ENCODE measurements around the gene HASPIN. TPM values are rescaled to one million over a fixed set of nuclear protein-coding genes. Genes with fewer than 3 reads are reported as not detected.
A peak's percentile ranks its signal among the peaks of the same experiment; 100 is the strongest.

Gene HASPIN
- total RNA-seq, 1 experiment from 2014 or later: 30.0 TPM

DNA sequence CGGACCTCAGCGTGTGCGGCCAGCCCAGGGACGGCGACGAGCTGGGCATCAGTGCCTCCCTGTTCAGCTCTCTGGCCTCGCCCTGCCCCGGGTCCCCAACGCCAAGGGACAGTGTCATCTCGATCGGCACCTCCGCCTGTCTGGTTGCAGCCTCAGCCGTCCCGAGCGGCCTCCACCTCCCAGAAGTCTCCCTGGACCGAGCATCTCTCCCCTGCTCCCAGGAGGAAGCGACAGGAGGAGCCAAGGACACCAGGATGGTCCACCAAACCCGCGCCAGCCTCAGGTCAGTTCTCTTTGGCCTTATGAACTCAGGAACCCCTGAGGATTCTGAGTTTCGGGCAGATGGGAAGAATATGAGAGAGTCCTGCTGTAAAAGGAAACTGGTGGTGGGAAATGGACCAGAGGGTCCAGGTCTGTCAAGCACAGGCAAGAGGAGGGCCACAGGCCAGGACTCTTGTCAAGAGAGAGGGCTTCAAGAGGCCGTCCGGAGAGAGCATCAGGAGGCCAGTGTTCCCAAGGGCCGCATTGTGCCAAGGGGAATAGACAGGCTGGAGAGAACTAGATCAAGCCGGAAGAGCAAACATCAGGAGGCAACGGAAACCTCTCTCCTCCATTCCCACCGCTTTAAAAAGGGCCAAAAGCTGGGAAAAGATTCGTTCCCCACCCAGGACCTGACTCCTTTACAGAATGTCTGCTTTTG, 825 bp downstream of the HASPIN start:
- peaks cover 29% of the 10 kb centered on the region for H3K4me1 Mint-ChIP-seq
- peak overlapping the region; percentile 96 for H3K4me3 Mint-ChIP-seq
- TF ChIP-seq GRHL2 (CRISPR knock-in tag; IDR thresholded peaks at IDR 0.05; ENCODE audit: insufficient replicate concordance, severe bottlenecking): no peak
- TF ChIP-seq ZNF416 (CRISPR knock-in tag; IDR thresholded peaks at IDR 0.05): no peak
- no peak for TF ChIP-seq JAZF1 (CRISPR knock-in tag; IDR thresholded peaks at IDR 0.05)
- TF ChIP-seq SP1 (CRISPR knock-in tag; conservative IDR thresholded peaks at IDR 0.05): no peak
- no peak for TF ChIP-seq ERG (CRISPR knock-in tag; IDR thresholded peaks at IDR 0.05)
- TF ChIP-seq, protein P1, sequence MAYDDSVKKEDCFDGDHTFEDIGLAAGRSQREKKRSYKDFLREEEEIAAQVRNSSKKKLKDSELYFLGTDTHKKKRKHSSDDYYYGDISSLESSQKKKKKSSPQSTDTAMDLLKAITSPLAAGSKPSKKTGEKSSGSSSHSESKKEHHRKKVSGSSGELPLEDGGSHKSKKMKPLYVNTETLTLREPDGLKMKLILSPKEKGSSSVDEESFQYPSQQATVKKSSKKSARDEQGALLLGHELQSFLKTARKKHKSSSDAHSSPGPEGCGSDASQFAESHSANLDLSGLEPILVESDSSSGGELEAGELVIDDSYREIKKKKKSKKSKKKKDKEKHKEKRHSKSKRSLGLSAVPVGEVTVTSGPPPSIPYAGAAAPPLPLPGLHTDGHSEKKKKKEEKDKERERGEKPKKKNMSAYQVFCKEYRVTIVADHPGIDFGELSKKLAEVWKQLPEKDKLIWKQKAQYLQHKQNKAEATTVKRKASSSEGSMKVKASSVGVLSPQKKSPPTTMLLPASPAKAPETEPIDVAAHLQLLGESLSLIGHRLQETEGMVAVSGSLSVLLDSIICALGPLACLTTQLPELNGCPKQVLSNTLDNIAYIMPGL (CRISPR knock-in tag; IDR thresholded peaks at IDR 0.05): no peak
- TF ChIP-seq ZNF425 (CRISPR knock-in tag; conservative IDR thresholded peaks at IDR 0.05): no peak
- no peak for TF ChIP-seq CBFB (CRISPR knock-in tag; IDR thresholded peaks at IDR 0.05; ENCODE audit: low read depth)
- TF ChIP-seq, protein P2, sequence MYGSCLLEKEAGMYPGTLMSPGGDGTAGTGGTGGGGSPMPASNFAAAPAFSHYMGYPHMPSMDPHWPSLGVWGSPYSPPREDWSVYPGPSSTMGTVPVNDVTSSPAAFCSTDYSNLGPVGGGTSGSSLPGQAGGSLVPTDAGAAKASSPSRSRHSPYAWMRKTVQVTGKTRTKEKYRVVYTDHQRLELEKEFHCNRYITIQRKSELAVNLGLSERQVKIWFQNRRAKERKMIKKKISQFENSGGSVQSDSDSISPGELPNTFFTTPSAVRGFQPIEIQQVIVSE (CRISPR knock-in tag; IDR thresholded peaks at IDR 0.05; ENCODE audit: borderline replicate concordance): no peak
- no peak for TF ChIP-seq ZBTB43 (CRISPR knock-in tag; IDR thresholded peaks at IDR 0.05)
- TF ChIP-seq, protein P3, sequence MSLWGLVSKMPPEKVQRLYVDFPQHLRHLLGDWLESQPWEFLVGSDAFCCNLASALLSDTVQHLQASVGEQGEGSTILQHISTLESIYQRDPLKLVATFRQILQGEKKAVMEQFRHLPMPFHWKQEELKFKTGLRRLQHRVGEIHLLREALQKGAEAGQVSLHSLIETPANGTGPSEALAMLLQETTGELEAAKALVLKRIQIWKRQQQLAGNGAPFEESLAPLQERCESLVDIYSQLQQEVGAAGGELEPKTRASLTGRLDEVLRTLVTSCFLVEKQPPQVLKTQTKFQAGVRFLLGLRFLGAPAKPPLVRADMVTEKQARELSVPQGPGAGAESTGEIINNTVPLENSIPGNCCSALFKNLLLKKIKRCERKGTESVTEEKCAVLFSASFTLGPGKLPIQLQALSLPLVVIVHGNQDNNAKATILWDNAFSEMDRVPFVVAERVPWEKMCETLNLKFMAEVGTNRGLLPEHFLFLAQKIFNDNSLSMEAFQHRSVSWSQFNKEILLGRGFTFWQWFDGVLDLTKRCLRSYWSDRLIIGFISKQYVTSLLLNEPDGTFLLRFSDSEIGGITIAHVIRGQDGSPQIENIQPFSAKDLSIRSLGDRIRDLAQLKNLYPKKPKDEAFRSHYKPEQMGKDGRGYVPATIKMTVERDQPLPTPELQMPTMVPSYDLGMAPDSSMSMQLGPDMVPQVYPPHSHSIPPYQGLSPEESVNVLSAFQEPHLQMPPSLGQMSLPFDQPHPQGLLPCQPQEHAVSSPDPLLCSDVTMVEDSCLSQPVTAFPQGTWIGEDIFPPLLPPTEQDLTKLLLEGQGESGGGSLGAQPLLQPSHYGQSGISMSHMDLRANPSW (CRISPR knock-in tag; conservative IDR thresholded peaks at IDR 0.05; ENCODE audit: low read depth): no peak
- no peak for TF ChIP-seq ZNF281 (CRISPR knock-in tag; IDR thresholded peaks at IDR 0.05)
- no peak for TF ChIP-seq ZNF121 (CRISPR knock-in tag; IDR thresholded peaks at IDR 0.05)
- no peak for TF ChIP-seq FOXJ3 (CRISPR knock-in tag; IDR thresholded peaks at IDR 0.05; ENCODE audit: borderline replicate concordance)
- TF ChIP-seq MLX (CRISPR knock-in tag; IDR thresholded peaks at IDR 0.05): no peak
- ChIA-PET POLR2A (interaction anchor here (1.9 kb wide), 1 partner anchor 31 kb away, joined by 4 read pairs; no protein-coding TSS in a partner anchor), CTCF (interaction anchor here (2.0 to 3.1 kb wide), 4 partner anchors 13 to 119 kb away, joined by 10 to 40 read pairs (median 22); partner anchors contain the start of gene P2RX5)
- H3K9me3 Mint-ChIP-seq: no peaks in the 10 kb centered on the region
- ATAC-seq (no peak), DNase-seq (ENCODE audit: low spot score) (no peak)
- peak overlapping the region; percentile 85; the same call in 1 of the 2 replicates for H3K27ac Mint-ChIP-seq
- H3K27me3 Mint-ChIP-seq (ENCODE audit: low read depth): no peaks in the 10 kb centered on the region
- peaks cover 44% of the 10 kb centered on the region for H3K36me3 Mint-ChIP-seq

Measured in WTC11 (cell line).